ENCODE data around the gene CDR2.
A peak's percentile ranks its signal among the peaks of the same experiment; 100 is the strongest.

Gene CDR2

GRCh38 chr16:22360963-22361659 lies 13.3 kb downstream of the CDR2 start:
- Histone ChIP-seq H3K4me3 (ENCODE audit: control insufficient read depth in 1 of 7, extremely low read depth in 1 of 7, insufficient read depth in 4 of 7, low read depth in 2 of 7, low read length in 6 of 7) (no peak overlapping the region), H3K4me1 (ENCODE audit: control extremely low read depth in 1 of 4, control insufficient read depth in 4 of 4, insufficient read depth in 4 of 4, low read length in 3 of 4) (peaks cover 0 to 14% (median 4%) of the 10 kb centered on the region in 4 experiments), H3K36me3 (ENCODE audit: control insufficient read depth in 4 of 4, insufficient read depth in 4 of 4, low read length in 3 of 4) (peaks cover 0 to 9% (median 3%) of the 10 kb centered on the region in 4 experiments), H3K9me3 (ENCODE audit: control extremely low read depth in 1 of 5, control insufficient read depth in 4 of 5, insufficient read depth in 2 of 5, low read depth in 1 of 5, low read length in 4 of 5) (no peaks in the 10 kb centered on the region), H3K27ac (ENCODE audit: insufficient read depth in 1 of 2, low read depth in 1 of 2, low read length in 2 of 2, poor library complexity in 1 of 2, severe bottlenecking in 2 of 2) (no peak overlapping the region), H3K27me3 (replicated peaks in 2 of 5; ENCODE audit: control insufficient read depth in 4 of 5, insufficient read depth in 5 of 5, low read length in 4 of 5) (no peaks in the 10 kb centered on the region)
- peak in 2 of 3 donors; percentile 13 to 16 for DNase-seq
- ChIA-PET CTCF (interaction anchor here (1.0 kb wide), 1 partner anchor 47 kb away, joined by 4 read pairs; no protein-coding TSS in a partner anchor), POLR2A (no interaction called here)
- 100% methylated on average over 6 of the region's 8 CpGs for WGBS (ENCODE audit: insufficient coverage)

GRCh38 chr16:22359679-22360078 lies 14.7 kb downstream of the CDR2 start:
- no peak overlapping the region for H3K27ac ChIP-seq (ENCODE audit: insufficient read depth in 1 of 2, low read depth in 1 of 2, low read length in 2 of 2, poor library complexity in 1 of 2, severe bottlenecking in 2 of 2)
- no peaks in the 10 kb centered on the region for H3K9me3 ChIP-seq (ENCODE audit: control extremely low read depth in 1 of 5, control insufficient read depth in 4 of 5, insufficient read depth in 2 of 5, low read depth in 1 of 5, low read length in 4 of 5)
- CTCF ChIA-PET: no interaction called here
- no peak overlapping the region for H3K4me3 ChIP-seq (ENCODE audit: control insufficient read depth in 1 of 7, extremely low read depth in 1 of 7, insufficient read depth in 4 of 7, low read depth in 2 of 7, low read length in 6 of 7)
- no peak for DNase-seq
- H3K27me3 ChIP-seq (replicated peaks in 2 of 5; ENCODE audit: control insufficient read depth in 4 of 5, insufficient read depth in 5 of 5, low read length in 4 of 5): no peaks in the 10 kb centered on the region
- POLR2A ChIA-PET: no interaction called here
- peaks cover 0 to 9% (median 3%) of the 10 kb centered on the region in 4 experiments for H3K36me3 ChIP-seq (ENCODE audit: control insufficient read depth in 4 of 4, insufficient read depth in 4 of 4, low read length in 3 of 4)
- H3K4me1 ChIP-seq (ENCODE audit: control extremely low read depth in 1 of 4, control insufficient read depth in 4 of 4, insufficient read depth in 4 of 4, low read length in 3 of 4): peaks cover 0 to 23% (median 4%) of the 10 kb centered on the region in 4 experiments

- POLR2A ChIA-PET: no interaction called here
- WGBS (ENCODE audit: insufficient coverage): 100% methylated on average over 1 of the region's 1 CpG
- H3K4me1 ChIP-seq (ENCODE audit: control extremely low read depth in 1 of 4, control insufficient read depth in 4 of 4, insufficient read depth in 4 of 4, low read length in 3 of 4): peaks cover 4 to 35% (median 8%) of the 10 kb centered on the region in 4 experiments
Measured at GRCh38 chr16:22358000-22358399, 16.4 kb downstream of the CDR2 start.

GRCh38 chr16:22357635-22357971 lies 16.8 kb downstream of the CDR2 start:
- H3K27ac ChIP-seq (ENCODE audit: insufficient read depth in 1 of 2, low read depth in 1 of 2, low read length in 2 of 2, poor library complexity in 1 of 2, severe bottlenecking in 2 of 2): no peak overlapping the region
- peaks cover 4 to 39% (median 8%) of the 10 kb centered on the region in 4 experiments for H3K4me1 ChIP-seq (ENCODE audit: control extremely low read depth in 1 of 4, control insufficient read depth in 4 of 4, insufficient read depth in 4 of 4, low read length in 3 of 4)
- no peaks in the 10 kb centered on the region for H3K9me3 ChIP-seq (ENCODE audit: control extremely low read depth in 1 of 5, control insufficient read depth in 4 of 5, insufficient read depth in 2 of 5, low read depth in 1 of 5, low read length in 4 of 5)
- no peak overlapping the region for H3K4me3 ChIP-seq (ENCODE audit: control insufficient read depth in 1 of 7, extremely low read depth in 1 of 7, insufficient read depth in 4 of 7, low read depth in 2 of 7, low read length in 6 of 7)
- WGBS (ENCODE audit: insufficient coverage): no CpG with 5 or more reads among the region's 1 CpG
- ChIA-PET CTCF (interaction anchor here (0.7 kb wide), 1 partner anchor 10 kb away, joined by 3 read pairs; no protein-coding TSS in a partner anchor), POLR2A (no interaction called here)
- no peaks in the 10 kb centered on the region for H3K27me3 ChIP-seq (replicated peaks in 2 of 5; ENCODE audit: control insufficient read depth in 4 of 5, insufficient read depth in 5 of 5, low read length in 4 of 5)
- DNase-seq: peak in 2 of 3 donors; percentile 43 to 46
- H3K36me3 ChIP-seq (ENCODE audit: control insufficient read depth in 4 of 4, insufficient read depth in 4 of 4, low read length in 3 of 4): peaks cover 0 to 6% (median under 1%) of the 10 kb centered on the region in 4 experiments

More at GRCh38 chr16:22358000-22358399, 16.4 kb downstream of the CDR2 start:
- no peak overlapping the region for H3K27ac ChIP-seq (ENCODE audit: insufficient read depth in 1 of 2, low read depth in 1 of 2, low read length in 2 of 2, poor library complexity in 1 of 2, severe bottlenecking in 2 of 2)
- DNase-seq: no peak
- CTCF ChIA-PET: interaction anchor here (0.7 kb wide), 1 partner anchor 10 kb away, joined by 3 read pairs; no protein-coding TSS in a partner anchor
- no peaks in the 10 kb centered on the region for H3K27me3 ChIP-seq (replicated peaks in 2 of 5; ENCODE audit: control insufficient read depth in 4 of 5, insufficient read depth in 5 of 5, low read length in 4 of 5)
- H3K9me3 ChIP-seq (ENCODE audit: control extremely low read depth in 1 of 5, control insufficient read depth in 4 of 5, insufficient read depth in 2 of 5, low read depth in 1 of 5, low read length in 4 of 5): no peaks in the 10 kb centered on the region
- H3K4me3 ChIP-seq (ENCODE audit: control insufficient read depth in 1 of 7, extremely low read depth in 1 of 7, insufficient read depth in 4 of 7, low read depth in 2 of 7, low read length in 6 of 7): no peak overlapping the region
- H3K36me3 ChIP-seq (ENCODE audit: control insufficient read depth in 4 of 4, insufficient read depth in 4 of 4, low read length in 3 of 4): peaks cover 0 to 6% (median 0%) of the 10 kb centered on the region in 4 experiments

- no peak overlapping the region for H3K4me3 ChIP-seq (ENCODE audit: control insufficient read depth in 1 of 7, extremely low read depth in 1 of 7, insufficient read depth in 4 of 7, low read depth in 2 of 7, low read length in 6 of 7)
- H3K27me3 ChIP-seq (replicated peaks in 2 of 5; ENCODE audit: control insufficient read depth in 4 of 5, insufficient read depth in 5 of 5, low read length in 4 of 5): no peaks in the 10 kb centered on the region
- ChIA-PET CTCF (no interaction called here), POLR2A (no interaction called here)
- H3K27ac ChIP-seq (ENCODE audit: insufficient read depth in 1 of 2, low read depth in 1 of 2, low read length in 2 of 2, poor library complexity in 1 of 2, severe bottlenecking in 2 of 2): no peak overlapping the region
- H3K4me1 ChIP-seq (ENCODE audit: control extremely low read depth in 1 of 4, control insufficient read depth in 4 of 4, insufficient read depth in 4 of 4, low read length in 3 of 4): peaks cover 4 to 44% (median 8%) of the 10 kb centered on the region in 4 experiments
- WGBS (ENCODE audit: insufficient coverage): 100% methylated on average over 5 of the region's 7 CpGs
- peak in 1 of 3 donors; percentile 17 for DNase-seq
- H3K36me3 ChIP-seq (ENCODE audit: control insufficient read depth in 4 of 4, insufficient read depth in 4 of 4, low read length in 3 of 4): peaks cover 0 to 6% (median 1%) of the 10 kb centered on the region in 4 experiments
- H3K9me3 ChIP-seq (ENCODE audit: control extremely low read depth in 1 of 5, control insufficient read depth in 4 of 5, insufficient read depth in 2 of 5, low read depth in 1 of 5, low read length in 4 of 5): no peaks in the 10 kb centered on the region
Measured at GRCh38 chr16:22356930-22357634, 17.3 kb downstream of the CDR2 start.

GRCh38 chr16:22355487-22355908 lies 18.9 kb downstream of the CDR2 start:
- peaks cover 4 to 46% (median 8%) of the 10 kb centered on the region in 4 experiments for H3K4me1 ChIP-seq (ENCODE audit: control extremely low read depth in 1 of 4, control insufficient read depth in 4 of 4, insufficient read depth in 4 of 4, low read length in 3 of 4)
- H3K27me3 ChIP-seq (replicated peaks in 2 of 5; ENCODE audit: control insufficient read depth in 4 of 5, insufficient read depth in 5 of 5, low read length in 4 of 5): no peaks in the 10 kb centered on the region
- POLR2A ChIA-PET: interaction anchor here (0.6 kb wide), 1 partner anchor 1141 kb away, joined by 3 read pairs; no protein-coding TSS in a partner anchor
- H3K9me3 ChIP-seq (ENCODE audit: control extremely low read depth in 1 of 5, control insufficient read depth in 4 of 5, insufficient read depth in 2 of 5, low read depth in 1 of 5, low read length in 4 of 5): no peaks in the 10 kb centered on the region
- no peak overlapping the region for H3K27ac ChIP-seq (ENCODE audit: insufficient read depth in 1 of 2, low read depth in 1 of 2, low read length in 2 of 2, poor library complexity in 1 of 2, severe bottlenecking in 2 of 2)
- H3K4me3 ChIP-seq (ENCODE audit: control insufficient read depth in 1 of 7, extremely low read depth in 1 of 7, insufficient read depth in 4 of 7, low read depth in 2 of 7, low read length in 6 of 7): no peak overlapping the region
- DNase-seq: peak in 2 of 3 donors; percentile 40 to 45
- CTCF ChIA-PET: no interaction called here
- peaks cover 0 to 3% (median 1%) of the 10 kb centered on the region in 4 experiments for H3K36me3 ChIP-seq (ENCODE audit: control insufficient read depth in 4 of 4, insufficient read depth in 4 of 4, low read length in 3 of 4)
